KMS-11 (cell line): ENCODE measurements around the gene NTF3.

ENCODE experiments used
- H2AFZ ChIP-seq: fragments of 200-600 bp; sonication (generic); 2 replicates; pipeline ENCODE4 v1.6.1; 2016; ENCODE audit warnings: antibody characterized with exemption, mixed run types, low read depth
- H3K27ac ChIP-seq: fragments of 200-600 bp; sonication (generic); 2 replicates; pipeline ENCODE4 v1.6.1; 2016; ENCODE audit warnings: mild to moderate bottlenecking, mixed run types
- H3K27me3 ChIP-seq: fragments of 200-600 bp; sonication (generic); 2 replicates; pipeline ENCODE4 v1.6.1; 2017; ENCODE audit warnings: mild to moderate bottlenecking, low read depth, mixed run types, moderate library complexity; ENCODE audit not compliant: insufficient read depth
- H3K36me3 ChIP-seq: fragments of 200-600 bp; sonication (generic); 2 replicates; pipeline ENCODE4 v1.6.1; 2017; ENCODE audit warnings: mild to moderate bottlenecking, mixed run types; ENCODE audit not compliant: insufficient read depth
- H3K4me1 ChIP-seq: fragments of 200-600 bp; sonication (generic); 2 replicates; pipeline ENCODE4 v1.6.1; 2016; ENCODE audit warnings: mild to moderate bottlenecking, low read depth, mixed run types; ENCODE audit not compliant: poor library complexity, severe bottlenecking
- H3K4me2 ChIP-seq: fragments of 200-600 bp; sonication (generic); 2 replicates; pipeline ENCODE4 v1.7.0; 2016; ENCODE audit warnings: mild to moderate bottlenecking, mixed run types
- H3K4me3 ChIP-seq: fragments of 200-600 bp; sonication (generic); IDR thresholded peaks from 2 replicates; pipeline ENCODE4 v1.6.1; 2017; ENCODE audit warnings: low read depth, low read length, mixed read lengths; ENCODE audit not compliant: insufficient read depth
- H3K79me2 ChIP-seq: fragments of 200-600 bp; sonication (generic); 2 replicates; pipeline ENCODE4 v1.6.1; 2016; ENCODE audit warnings: low read depth, mixed run types; ENCODE audit not compliant: insufficient read depth
- H3K9ac ChIP-seq: fragments of 200-600 bp; sonication (generic); 2 replicates; pipeline ENCODE4 v1.6.1; 2016; ENCODE audit warnings: mild to moderate bottlenecking, mixed run types
- H4K20me1 ChIP-seq: fragments of 200-600 bp; sonication (generic); 2 replicates; pipeline ENCODE4 v1.6.1; 2016; ENCODE audit warnings: mild to moderate bottlenecking, mixed run types; ENCODE audit not compliant: insufficient read depth
- TF ChIP-seq, protein P1 (sequence below): fragments of 200-600 bp; sonication (generic); conservative IDR thresholded peaks from 2 replicates; pipeline ENCODE4 v1.6.1; 2017; ENCODE audit warnings: low read depth, mild to moderate bottlenecking, antibody characterized with exemption, low read length, moderate library complexity, mixed read lengths

NTF3 gene

DNA sequence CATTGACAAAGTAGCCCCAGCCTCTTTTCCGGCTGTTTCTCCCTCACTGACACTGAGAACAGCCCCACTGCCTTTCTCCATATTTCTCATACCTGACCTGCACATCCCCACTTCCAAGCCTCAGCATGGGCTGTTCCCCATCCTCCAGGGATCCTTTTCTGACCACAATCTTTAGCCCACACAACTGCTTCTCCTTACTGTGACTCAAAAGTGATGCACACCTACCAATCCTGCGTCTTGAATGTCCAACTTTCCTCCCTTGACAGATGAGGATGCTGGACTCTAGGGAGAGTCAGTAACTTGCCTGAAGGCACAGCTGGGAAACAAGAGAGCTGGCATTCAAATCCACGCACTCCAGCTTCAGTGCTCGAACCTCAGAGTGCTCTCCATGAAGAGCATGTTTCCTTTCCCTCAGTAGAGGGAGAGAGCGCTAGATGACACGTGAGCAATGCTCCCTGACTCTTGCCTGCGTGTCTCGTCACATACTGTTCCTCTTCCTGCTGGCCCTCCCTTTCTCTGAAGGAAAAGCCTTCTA lies 75.6 kb downstream of the NTF3 start:
- Histone ChIP-seq H3K79me2 (no peaks in the 10 kb centered on the region), H3K4me2 (no peak overlapping the region), H2AFZ (no peak overlapping the region), H3K27me3 (no peaks in the 10 kb centered on the region), H3K9ac (no peak overlapping the region), H3K4me1 (no peaks in the 10 kb centered on the region), H4K20me1 (no peaks in the 10 kb centered on the region), H3K36me3 (no peaks in the 10 kb centered on the region), H3K27ac (no peak overlapping the region), H3K4me3 (no peak overlapping the region)
- TF ChIP-seq, protein P1, sequence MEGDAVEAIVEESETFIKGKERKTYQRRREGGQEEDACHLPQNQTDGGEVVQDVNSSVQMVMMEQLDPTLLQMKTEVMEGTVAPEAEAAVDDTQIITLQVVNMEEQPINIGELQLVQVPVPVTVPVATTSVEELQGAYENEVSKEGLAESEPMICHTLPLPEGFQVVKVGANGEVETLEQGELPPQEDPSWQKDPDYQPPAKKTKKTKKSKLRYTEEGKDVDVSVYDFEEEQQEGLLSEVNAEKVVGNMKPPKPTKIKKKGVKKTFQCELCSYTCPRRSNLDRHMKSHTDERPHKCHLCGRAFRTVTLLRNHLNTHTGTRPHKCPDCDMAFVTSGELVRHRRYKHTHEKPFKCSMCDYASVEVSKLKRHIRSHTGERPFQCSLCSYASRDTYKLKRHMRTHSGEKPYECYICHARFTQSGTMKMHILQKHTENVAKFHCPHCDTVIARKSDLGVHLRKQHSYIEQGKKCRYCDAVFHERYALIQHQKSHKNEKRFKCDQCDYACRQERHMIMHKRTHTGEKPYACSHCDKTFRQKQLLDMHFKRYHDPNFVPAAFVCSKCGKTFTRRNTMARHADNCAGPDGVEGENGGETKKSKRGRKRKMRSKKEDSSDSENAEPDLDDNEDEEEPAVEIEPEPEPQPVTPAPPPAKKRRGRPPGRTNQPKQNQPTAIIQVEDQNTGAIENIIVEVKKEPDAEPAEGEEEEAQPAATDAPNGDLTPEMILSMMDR = no peak

DNA sequence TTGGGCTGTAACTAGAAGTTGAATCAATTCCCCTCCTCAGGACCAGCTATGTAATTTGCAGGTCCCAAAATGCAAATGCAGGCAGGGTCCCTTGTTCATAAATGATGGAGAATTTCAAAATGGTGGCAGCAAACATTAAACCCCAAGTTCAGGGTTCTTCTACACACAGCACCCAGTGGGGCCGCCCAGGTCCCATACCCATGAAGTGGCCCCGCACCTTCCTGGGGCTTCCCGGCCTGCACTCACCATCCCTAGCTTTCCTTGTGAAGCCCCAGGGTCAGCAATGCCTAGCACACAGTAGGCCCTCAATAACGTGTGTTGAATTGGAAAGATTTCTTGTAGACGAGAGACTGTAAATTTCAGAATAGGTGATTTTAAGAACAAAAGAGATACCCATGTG lies 76.0 kb downstream of the NTF3 start:
- Histone ChIP-seq H3K36me3 (no peaks in the 10 kb centered on the region), H3K9ac (no peak overlapping the region), H3K4me3 (no peak overlapping the region), H3K27me3 (no peaks in the 10 kb centered on the region), H3K4me1 (no peaks in the 10 kb centered on the region), H4K20me1 (no peaks in the 10 kb centered on the region), H3K27ac (no peak overlapping the region), H2AFZ (no peak overlapping the region), H3K4me2 (no peak overlapping the region), H3K79me2 (no peaks in the 10 kb centered on the region)
- TF ChIP-seq, protein P1 = no peak

DNA sequence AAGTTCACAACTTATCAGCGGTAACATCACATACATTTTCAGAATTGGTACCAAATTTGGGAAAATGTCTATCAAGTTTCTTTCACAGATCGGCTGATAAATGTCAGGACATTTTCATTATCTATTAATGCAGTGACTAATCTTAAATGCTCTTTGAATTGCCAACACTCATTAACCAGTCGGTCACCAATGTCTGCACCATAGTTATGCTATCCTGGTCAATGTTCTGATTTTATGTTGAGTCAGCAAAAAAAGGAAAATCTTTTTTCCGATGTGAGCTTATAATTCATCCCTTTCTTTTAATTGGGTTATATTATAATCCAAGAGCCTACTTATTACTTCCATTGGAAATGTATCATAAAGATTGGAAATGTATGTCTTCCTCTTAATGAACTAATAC lies 77.2 kb downstream of the NTF3 start:
- Histone ChIP-seq H2AFZ (no peak overlapping the region), H4K20me1 (no peaks in the 10 kb centered on the region), H3K27ac (no peak overlapping the region), H3K4me1 (no peaks in the 10 kb centered on the region), H3K27me3 (no peaks in the 10 kb centered on the region), H3K4me3 (no peak overlapping the region), H3K79me2 (no peaks in the 10 kb centered on the region), H3K4me2 (no peak overlapping the region), H3K9ac (no peak overlapping the region), H3K36me3 (no peaks in the 10 kb centered on the region)
- TF ChIP-seq, protein P1 = no peak

DNA sequence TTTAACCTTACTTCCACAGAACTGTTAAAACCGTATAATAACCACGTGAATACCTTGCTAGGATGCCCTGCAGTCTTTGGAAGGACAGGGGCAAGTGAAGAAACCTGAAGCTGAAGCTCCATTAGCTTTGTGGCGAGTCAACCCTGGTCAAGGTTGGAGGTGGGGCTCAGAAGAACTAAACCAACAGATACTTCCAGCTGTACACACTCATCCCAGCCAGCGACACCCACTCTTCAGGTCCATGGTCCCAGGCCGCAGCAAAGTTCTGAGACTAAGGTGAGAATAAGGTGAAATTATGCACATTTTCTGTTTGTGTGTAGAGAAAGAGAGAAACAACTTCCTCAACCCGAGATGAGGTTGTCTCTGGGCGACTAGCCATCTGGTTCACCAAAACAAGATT lies 77.6 kb downstream of the NTF3 start:
- Histone ChIP-seq H3K27ac (no peak overlapping the region), H3K36me3 (no peaks in the 10 kb centered on the region), H4K20me1 (no peaks in the 10 kb centered on the region), H3K27me3 (no peaks in the 10 kb centered on the region), H3K4me3 (no peak overlapping the region), H2AFZ (no peak overlapping the region), H3K4me2 (no peak overlapping the region), H3K4me1 (no peaks in the 10 kb centered on the region), H3K9ac (no peak overlapping the region), H3K79me2 (no peaks in the 10 kb centered on the region)
- TF ChIP-seq, protein P1 = no peak
